GM19438 (cell line): ENCODE results near the gene CASKIN1.

Experiments
- ATAC-seq: cut with Tn5 transposase; IDR thresholded peaks from one replicate; pipeline ENCODE4 v1.9.1; 2021; ENCODE audit warnings: low read depth; ENCODE audit not compliant: unreplicated experiment

CASKIN1 gene

DNA sequence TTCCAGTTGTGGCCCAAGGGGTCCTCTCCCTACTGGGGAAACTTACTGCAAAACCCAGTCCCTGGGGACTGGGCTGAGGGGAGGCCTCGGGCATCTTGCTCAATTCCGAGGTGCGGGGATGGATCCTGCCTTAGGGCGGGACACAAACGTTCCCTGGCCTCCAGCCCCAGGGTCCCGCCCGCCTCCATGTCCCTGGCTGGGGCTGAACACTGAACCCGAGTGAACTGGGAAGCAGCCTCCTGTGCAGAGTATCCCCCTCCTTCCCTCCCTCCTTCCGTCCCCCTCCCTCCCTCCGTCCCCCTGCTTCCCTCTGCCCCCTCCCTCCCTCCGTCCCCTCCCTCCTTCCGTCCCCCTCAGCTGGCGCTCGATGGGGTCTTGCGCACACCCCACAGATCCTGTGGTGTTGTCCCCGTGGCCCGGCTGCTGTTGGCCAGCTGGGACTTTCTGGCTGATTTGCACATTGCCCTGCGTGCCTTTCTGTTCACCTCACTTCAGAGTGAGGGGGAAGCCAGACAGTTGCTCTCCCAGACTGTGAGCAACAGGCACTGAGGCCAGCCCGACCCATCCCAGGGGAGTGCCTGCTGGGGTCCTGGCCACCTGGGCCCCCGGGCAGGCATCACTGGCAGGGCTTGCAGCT, 35.4 kb downstream of the CASKIN1 start:
- no peak for ATAC-seq

DNA sequence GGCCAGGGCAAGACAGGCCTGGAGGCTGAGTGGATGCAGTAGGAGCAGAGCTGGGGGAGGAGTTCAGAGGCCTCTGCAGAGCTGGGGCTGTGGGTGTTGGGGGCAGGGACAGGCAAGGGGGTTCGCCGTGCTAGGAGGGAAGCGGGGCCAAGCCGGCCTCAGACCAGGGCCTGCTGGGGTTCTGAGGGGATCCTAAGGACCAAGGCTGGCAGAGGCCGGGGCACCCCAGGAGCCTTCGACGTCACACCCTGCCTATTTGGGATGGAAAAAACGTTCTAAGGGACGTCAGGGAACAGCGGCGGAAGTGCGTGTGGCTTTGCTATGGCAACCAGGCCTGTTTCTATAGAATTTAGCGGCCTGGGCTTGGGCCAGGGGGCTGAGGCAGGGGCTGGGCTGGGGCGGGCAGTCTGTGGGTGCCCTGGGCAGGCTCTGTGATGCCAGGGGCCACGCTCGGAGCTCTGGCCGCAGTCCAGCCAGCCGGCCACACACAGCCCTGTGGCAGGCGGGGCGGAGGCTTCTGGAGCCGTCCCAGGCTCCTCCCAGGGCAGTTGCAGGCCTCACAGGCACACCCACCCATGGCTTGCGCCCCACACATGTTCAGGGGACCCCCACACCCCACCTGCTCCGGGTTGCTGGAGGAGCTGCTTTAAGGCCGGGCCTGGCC, 37.1 kb downstream of the CASKIN1 start:
- ATAC-seq = no peak

DNA sequence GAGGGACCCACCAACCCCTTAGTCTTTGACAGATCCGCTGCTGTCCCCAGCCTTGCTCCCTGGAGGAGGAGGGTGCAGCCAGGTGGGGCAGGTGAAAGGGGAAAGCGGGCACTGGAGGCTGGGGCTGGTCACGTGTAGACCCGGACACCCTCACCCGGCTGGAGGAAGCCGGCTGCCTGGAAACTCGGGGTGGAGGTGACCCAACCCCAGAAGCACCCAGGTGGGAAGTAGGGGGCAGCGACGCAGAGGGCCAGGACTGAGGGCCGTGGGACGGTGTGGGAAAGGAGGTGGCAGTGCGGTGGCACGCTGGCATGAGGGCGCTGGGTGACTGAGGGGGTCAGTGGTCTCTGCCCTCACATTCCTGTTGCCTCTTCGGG, 38.2 kb downstream of the CASKIN1 start:
- no peak for ATAC-seq

DNA sequence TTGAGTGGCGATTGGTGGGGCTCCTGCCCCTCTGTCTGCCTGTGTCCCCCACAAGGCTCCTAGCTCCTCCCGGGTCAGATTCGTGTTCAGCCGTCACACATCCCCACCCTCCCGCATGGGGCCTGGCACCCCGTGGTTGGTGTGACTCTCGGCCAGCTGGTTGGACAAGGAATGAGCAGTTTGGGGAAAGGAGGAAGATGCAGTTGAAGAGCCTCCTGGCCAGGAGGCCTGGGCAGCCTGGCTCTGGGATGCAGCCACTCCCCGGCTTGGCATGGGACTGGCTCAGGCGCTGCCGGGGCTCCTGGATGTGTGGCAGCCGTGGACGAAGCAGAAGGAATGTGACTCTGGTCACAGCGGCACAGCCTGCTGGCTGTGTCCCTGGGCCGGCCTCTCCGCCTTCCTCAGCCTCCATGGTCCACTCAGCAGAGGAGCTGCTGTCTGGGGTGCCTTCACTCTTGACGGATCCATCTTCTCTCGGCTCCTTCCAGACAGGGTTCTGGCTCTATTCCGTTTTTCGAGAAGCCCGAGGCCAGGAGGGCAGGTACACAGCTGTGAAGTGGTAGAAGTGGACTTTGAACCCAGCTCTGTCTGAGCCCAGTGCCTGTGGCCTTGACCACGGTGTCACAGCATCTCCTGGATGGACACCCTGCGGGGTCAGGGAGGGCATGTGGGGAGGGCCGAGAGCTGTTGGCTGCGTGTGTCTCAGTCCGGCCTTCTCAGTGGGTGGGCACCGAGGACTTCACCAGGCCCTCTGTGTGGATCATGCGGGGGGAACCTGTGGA, 38.7 kb downstream of the CASKIN1 start:
- no peak for ATAC-seq

DNA sequence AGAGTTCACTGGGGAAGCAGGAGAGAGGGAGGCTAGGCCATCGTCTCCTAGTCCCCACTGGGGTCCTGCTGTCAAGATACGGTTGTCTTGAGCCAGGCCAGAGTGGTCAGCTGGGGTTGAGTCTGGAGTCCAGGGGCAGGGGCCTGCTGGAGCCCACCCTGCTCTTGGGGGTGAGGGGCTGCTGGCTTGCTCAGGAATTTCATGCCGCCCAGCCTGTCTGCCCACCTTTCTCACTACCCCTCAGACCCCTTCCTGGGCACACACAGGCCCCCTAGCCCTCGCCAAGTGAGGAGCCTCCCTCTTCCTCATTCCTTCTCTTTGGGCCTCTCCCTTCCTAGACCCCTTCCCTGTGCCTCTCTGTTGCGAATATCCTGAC, 39.6 kb downstream of the CASKIN1 start:
- ATAC-seq = no peak

DNA sequence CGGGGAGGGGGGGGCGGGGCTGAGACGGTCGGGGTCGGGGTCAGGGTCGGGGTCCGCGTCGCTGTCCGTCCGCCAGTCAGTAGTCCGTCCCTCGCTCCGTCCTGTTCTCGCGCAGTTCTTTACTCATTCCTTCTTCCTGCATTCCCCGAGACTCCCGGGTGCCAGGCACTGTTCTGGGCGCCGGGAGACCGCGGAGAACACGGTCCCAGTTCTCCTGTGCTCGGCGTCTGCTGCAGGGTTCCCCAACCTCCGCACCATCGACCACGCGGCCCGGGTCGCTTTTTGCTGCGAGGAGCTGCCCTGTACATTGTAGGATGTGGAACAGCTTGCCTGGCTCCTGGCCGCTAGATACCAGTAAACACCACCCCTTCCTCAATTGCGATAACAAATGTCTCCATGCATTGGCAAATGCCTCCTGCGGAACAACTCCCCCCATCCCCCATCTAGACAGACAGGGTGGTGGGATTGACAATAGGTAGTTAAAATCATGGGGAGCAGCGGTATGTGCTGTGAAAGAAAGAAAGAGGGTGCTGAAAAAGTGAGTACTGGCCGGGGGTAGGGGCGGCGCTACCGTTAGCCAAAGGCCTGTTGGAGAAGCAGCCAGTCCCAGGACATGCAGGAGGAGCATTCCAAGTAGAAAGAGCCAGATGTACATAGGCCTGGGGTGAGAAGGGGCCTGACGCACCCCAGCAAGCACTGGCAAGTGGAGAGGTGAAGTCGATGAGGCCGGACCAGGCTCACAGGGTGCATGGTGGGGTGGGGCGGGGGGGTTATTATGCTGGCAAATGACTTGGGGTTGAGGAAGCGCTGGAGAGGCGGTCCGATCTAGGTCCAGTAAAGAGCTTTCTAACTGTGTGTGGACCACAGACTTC, 40.2 kb downstream of the CASKIN1 start:
- ATAC-seq = no peak

DNA sequence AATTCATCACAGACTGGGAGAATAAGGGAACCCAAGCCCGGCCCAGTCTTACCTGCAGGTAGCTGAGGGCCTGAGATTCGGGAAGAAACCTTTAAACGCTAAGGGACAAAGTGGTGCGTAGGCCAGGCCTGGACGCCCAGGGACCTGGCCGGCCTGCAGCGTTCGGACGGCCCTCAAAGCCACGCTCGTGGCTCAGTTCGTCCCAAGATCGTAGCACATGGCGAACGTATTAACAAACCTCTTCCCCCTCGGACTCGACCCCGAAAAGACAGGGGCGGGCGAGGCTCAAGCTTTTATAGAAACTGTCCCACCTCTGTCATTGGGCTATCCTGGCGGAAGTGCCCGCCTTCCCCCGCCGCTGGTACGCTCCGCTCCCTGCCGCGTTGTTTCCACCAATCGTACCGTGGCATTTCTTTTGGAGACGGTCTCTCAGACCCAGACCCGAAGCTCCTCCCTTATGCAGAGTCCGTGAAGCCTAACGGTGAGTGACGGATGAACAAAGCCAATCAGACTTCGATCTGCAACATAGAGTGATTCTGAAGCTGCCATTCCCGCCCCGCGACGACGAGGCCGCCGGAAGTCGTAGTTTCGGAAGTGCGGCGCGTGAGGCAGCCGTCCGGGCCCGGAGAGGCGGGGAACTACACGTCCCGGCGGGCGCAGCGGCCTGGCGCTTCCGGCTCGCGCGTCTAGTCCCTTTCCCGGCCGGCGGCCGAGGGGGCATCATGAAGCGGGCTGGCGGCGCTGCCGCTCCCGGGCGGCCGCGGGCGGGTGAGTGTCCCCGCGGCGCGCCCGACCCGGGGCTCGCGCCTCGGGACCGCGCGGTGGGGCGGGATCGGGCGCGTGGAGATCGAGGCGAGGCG, 41.1 kb downstream of the CASKIN1 start, which contains the start of gene TRAF7:
Gene TRAF7 (plus strand): TSS at position 692 of the 860 bp plus-strand sequence. CDS start 8,139 bp downstream, outside the sequence.
- ATAC-seq = peak; percentile 79

DNA sequence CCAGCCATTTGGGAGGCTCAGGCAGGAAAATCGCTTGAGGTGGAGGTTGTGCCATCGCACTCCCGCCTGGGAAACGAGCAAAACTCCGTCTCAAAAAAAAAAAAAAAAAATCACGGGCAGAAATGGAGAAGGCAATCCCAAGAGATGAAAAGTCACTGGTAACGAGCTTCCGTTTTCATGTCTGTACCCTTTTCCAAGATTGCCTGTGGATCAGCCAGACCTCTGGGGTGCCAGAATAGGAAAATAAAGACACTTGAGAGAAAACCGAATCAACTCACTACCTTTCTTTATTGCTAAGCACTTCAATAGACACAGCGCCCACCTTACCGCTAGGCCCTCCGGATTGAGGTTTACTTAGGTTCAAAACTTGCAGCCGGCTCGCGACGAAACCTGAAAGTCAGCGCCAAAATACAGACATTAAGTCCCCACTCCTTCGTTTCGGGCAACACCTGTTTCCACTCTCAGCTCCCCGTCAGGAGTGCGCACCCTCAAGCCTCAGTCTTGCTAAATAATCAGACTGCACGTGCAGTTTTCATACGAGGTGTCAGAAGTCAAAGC, 41.8 kb downstream of the CASKIN1 start:
- no peak for ATAC-seq

DNA sequence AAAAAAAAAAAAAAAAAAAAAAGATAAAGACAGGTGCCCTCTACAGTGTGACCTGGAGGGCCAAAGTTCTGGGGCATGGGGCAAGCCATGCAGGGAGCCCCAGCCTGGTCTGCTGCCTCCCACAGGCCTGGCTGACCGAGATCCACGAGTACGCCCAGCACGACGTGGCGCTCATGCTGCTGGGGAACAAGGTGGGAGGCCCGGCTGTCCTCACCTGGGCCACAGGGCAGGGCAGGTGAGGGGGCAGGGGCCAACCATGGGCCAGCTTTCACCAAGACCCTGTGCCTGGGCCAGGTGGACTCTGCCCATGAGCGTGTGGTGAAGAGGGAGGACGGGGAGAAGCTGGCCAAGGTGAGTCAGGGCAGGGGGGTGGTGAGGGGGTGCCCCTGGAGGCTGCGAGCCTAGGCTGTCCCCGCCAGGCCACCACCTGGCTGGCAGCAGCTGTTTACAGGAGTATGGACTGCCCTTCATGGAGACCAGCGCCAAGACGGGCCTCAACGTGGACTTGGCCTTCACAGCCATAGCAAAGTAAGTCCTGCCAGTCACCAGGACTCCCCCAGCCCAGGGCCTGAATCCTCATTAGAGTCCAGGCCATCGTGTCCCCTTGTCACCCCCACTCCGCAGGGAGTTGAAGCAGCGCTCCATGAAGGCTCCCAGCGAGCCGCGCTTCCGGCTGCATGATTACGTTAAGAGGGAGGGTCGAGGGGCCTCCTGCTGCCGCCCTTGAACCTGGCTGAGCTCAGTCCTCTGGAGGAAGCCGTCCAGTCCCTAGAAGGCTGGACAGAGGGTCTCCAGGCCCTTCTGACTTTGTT, 43.5 kb downstream of the CASKIN1 start:
- ATAC-seq = no peak

DNA sequence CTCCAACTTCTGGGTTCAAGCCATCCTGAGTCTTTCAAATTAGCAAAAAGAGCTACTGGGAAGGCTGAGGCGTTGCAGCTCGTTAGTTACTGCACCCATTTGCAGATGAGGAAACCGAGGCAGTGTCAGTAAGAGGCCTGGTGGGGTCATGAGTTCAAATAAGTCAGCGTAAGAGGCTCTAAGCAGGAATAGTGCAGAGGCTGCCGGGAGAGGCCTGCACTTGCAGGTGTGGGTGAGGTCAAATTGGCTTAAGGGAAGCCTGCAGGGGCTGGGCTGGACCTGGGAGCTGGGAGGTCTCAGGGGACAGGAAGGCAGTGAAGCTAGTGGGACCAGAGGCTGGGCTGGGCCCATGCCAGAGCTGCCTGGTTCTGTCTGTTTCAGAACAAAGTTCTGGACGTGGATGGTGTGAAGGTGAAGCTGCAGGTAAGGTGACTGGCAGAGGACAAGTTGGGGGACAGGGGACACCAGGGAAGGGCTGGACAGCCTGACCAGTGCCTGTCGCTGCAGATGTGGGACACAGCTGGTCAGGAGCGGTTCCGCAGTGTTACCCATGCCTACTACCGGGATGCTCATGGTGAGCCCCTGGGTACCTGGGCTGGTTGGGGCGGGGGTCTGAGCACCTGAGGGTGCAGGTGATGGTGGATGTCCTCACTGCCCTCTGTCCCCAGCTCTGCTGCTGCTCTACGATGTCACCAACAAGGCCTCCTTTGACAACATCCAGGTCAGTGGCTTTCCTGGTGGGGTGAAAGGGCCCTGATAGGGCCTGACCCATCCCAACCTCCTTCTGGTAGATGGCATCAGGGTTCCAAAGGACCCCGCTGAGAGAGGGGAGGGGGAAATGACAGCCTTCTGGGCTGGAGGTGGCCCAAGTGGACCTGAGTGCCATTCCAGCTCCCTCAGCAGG, 45.0 kb downstream of the CASKIN1 start:
- ATAC-seq = no peak

DNA sequence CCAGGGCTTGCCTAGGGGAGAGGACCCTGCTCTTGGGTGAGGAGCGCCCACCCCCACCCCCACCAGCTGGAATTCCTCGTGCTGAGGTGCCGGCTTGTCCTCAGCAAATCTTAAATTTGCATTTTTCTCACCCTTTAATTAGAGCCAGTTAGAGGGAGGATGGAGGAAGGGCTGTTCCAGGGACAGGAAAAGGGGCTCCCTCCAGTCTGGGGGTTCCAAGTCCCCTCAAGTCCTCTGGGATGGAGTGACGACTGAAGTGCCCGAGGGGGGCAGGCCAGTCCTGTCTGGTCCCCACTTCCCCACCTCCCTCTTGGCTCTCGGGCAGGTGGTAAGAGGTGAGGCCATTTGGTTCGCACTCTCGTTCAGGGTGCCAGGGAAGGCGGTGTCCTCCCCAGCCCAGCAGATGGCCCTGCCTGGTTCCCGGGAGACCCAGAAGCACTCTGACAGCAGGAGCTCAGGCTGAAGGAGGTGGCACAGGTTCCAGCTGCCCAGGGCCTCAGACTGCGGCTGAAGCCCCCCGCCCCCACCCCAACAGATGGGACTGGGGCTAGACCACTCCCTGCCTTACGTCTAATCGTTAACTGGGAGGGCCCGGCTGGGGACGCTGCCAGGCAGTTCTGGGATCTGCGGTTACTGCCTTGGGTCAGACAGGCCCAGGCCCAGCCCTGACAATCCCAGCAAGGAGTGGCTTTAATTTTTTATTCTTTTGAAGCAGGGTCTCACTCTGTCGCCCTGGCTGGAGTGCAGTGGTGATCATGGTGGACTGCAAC, 45.8 kb downstream of the CASKIN1 start:
- ATAC-seq = no peak

DNA sequence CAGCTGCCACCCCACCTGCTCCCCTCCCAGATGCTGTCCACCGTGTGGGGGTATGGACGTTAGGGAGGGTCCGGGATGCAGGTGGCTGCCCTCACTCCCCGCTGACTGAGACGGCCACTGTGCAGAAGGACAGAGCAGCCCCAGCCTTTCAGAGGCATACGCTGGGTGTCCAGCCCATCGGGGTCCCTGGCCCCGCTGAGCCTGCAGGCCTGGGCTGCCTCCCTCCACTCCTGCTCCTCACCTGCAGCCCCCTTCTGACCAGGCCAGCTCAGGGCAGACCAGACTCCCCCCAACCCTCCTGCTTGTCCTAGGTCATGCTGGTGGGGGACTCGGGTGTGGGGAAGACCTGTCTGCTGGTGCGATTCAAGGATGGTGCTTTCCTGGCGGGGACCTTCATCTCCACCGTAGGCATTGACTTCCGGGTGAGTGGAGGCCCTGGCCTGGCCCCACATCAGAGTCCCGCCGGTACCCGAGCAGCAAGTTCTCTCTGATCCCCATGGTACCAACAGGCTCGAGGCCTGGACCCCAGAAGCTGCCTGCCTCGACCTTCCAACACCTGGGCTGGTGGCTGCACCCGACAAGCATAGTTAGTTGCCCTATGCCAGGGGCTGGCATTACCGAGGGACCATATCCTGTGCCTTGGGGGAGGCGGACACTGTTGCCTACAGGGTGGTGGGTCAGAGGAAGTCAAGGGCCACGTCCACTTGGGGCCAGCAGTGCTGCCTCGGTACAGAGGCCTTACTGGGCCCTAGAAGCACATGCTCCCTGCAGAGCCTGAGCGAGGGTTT, 46.6 kb downstream of the CASKIN1 start:
- ATAC-seq = no peak

DNA sequence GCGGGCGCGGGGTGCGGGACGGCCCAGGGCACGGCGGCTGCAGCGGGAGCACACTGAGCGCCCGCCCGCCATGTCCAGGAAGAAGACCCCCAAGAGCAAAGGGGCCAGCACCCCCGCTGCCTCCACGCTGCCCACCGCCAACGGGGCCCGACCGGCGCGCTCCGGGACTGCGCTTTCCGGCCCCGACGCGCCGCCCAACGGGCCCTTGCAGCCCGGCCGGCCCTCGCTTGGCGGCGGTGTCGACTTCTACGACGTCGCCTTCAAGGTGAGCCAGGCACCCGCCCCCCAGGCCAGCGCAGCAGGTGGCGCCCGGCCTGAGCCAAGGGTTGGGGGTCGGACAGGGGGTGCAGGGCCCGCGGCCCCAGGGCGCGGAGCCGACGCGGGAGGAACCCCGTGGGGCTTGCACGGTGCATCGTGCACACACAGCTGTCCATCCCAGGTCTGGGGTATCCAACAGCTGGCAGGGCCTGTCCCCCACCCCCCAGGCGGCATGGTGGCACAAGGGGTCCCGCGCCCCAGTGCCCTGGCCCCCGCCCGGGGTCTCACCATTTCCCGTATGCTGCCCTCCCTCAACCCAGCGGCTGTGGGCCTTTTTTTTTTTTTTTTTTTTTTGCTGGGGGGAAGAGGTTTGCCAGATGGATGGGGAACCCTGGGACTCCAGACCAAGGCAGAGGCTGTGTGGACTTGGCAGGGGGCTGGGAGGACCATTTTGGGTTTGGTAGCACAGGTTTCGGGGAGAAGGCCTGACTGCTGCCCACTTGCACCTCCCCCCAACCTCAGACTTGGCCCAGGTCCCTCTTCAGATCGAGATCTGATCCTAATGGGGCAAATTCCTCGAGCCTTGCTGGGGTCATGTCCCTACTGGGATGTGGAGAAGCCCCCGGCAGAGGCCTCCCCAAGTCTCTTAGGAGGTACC, 47.4 kb downstream of the CASKIN1 start:
- no peak for ATAC-seq

DNA sequence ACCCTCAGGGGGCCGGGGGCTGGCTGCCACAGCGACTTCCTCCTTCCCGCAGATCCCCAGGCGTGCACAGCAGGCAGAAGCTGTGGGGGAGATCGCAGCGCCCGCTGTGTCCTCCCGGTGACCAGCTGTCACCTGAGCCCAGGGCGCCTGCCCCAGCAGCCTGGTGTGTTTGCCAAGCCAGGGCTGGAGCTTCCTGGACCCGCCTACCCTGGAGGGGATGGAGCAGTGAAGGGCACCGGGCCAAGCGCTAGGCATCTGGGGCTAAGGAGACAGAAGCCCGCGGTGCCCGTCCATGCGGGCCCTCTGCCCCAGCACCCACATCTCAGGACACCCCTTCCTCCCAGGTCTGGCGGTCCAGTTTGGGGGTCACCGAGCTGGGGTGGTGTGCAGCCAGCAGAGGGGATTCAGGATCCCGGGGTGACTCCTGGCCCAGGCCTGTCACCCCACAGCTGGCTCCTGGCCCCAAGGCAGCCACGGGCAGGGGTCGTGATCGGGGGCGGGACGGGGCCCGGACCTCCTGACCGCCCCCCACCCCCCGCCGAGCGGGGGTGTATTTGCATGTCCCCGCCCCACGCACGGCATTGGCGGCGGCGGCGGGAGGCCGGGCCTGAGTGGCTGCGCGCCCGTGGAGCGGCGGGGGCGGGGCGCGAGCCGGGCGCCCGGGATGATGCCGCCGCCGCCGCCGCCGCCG, 48.3 kb downstream of the CASKIN1 start, which contains the start of gene RAB26:
Gene RAB26 (plus strand): TSS at position 645 of the 691 bp plus-strand sequence. CDS start 159 bp downstream, outside the sequence.
- no peak for ATAC-seq
